ENCODE measurements around the gene POLR1H. TPM values are rescaled to one million over a fixed set of nuclear protein-coding genes. Genes with fewer than 3 reads are reported as not detected.
"Not testable (repeated sequence)": the region's sequence is repeated elsewhere in the genome, so short reads cannot be mapped to it uniquely, and the experiment has no call there.

Gene POLR1H
- total RNA-seq, 1 experiment from 2014 or later, result 42.6 TPM

DNA sequence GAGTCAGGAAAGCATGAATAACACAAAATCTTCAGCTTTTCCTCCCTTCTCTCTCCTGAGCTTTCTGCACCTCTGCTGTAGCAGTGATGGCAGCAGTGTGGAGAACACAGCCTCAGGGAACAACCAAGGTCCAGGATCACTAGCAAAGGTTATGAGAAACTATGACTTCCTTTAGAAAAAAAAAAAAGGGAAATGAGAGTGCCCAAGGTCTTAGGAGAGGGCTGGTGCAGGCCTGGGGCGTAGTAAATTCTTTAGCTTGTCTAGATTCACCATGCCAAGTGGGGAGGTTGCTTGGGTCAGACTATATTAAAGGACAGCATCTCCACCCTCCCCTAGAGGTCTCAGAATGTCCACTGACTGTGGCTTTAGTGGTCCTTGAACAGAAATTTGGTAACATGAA is 40.4 kb upstream of the POLR1H start (continued):
- no peak for TF ChIP-seq FOSL1 (IDR thresholded peaks at IDR 0.05; ENCODE audit: low read depth)

DNA sequence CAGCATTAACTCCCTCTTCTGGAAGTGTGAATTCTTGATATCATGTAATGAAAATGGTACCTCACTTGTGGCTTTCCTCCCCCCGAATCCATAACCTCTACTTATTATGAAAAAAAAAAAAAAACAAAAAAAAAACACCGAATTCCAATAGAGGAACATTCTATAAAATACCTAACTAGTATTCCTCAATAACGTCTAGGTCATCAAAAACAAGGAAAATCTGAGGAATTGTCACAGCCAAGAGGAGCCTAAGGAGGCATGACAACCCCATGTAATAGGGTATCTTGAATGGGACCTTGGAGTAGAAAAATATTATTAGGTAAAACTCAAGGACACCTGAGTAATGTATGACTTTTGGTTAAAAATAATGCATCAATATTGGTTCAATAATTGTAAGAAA is 38.9 kb upstream of the POLR1H start:
- intact Hi-C loops (cut with micrococcal nuclease), result no loop called here
- POLR2A ChIA-PET, result no interaction called here

DNA sequence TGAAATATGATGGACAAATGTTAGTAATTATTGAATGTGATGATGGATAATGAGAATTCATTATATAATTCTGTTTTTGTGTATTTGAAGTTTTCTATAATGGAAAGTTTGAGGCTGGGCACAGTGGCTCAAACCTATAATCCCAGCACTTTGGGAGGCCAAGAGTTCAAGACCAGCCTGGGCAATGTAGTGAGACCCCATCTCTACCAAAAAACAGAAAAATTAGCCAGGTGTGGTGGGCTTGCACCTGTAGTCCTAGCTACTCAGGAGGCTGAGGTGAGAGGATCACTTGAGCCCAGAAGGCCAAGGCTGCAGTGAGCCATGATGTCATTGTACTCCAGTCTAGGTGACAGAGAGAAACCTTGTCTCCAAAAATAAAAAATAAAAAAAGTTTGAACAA is 38.4 kb upstream of the POLR1H start:
- H3K27ac ChIP-seq (ENCODE audit: low read depth, low read length); CTCF ChIA-PET; POLR2A ChIA-PET: not testable (repeated sequence)

More for the DNA sequence above, 38.9 kb upstream of the POLR1H start:
- H3K9me2 ChIP-seq (ENCODE audit: insufficient read depth), result no peaks in the 10 kb centered on the region
- H3K79me2 ChIP-seq (ENCODE audit: insufficient read depth, low read length), result no peaks in the 10 kb centered on the region
- no peak overlapping the region for H3K27ac ChIP-seq (ENCODE audit: low read depth, low read length)
- no peaks in the 10 kb centered on the region for H3K9me3 ChIP-seq (ENCODE audit: control insufficient read depth in 1 of 2, insufficient read depth in 1 of 2, low read depth in 1 of 2, low read length in 2 of 2)
- DNase-seq (ENCODE audit: low read depth, low spot score) (no peak), ATAC-seq (no peak)
- H3K4me2 ChIP-seq (ENCODE audit: low read length), result no peak overlapping the region
- H3K36me3 ChIP-seq (ENCODE audit: control insufficient read depth in 1 of 2, insufficient read depth in 2 of 2, low read length in 2 of 2), result no peaks in the 10 kb centered on the region
- CTCF ChIA-PET, result no interaction called here
- no TSS peak for BruUV-seq (replicated peaks)
- H3K27me3 ChIP-seq (ENCODE audit: insufficient read depth, low read length), result no peaks in the 10 kb centered on the region
- no peak for TF ChIP-seq EGR1 (IDR thresholded peaks at IDR 0.05; ENCODE audit: low read depth)
- no peak for TF ChIP-seq POLR2AphosphoS5 (IDR thresholded peaks at IDR 0.05; ENCODE audit: low read depth, low read length)
- TF ChIP-seq SRF (IDR thresholded peaks at IDR 0.05; ENCODE audit: low read depth), result no peak
- TF ChIP-seq, protein P1, sequence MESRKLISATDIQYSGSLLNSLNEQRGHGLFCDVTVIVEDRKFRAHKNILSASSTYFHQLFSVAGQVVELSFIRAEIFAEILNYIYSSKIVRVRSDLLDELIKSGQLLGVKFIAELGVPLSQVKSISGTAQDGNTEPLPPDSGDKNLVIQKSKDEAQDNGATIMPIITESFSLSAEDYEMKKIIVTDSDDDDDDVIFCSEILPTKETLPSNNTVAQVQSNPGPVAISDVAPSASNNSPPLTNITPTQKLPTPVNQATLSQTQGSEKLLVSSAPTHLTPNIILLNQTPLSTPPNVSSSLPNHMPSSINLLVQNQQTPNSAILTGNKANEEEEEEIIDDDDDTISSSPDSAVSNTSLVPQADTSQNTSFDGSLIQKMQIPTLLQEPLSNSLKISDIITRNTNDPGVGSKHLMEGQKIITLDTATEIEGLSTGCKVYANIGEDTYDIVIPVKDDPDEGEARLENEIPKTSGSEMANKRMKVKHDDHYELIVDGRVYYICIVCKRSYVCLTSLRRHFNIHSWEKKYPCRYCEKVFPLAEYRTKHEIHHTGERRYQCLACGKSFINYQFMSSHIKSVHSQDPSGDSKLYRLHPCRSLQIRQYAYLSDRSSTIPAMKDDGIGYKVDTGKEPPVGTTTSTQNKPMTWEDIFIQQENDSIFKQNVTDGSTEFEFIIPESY (IDR thresholded peaks at IDR 0.05; ENCODE audit: extremely low read depth, insufficient replicate concordance, low read length), result no peak
- no peak overlapping the region for H2AFZ ChIP-seq (ENCODE audit: low read depth, low read length, poor library complexity, severe bottlenecking)
- no peaks in the 10 kb centered on the region for H4K20me1 ChIP-seq (ENCODE audit: insufficient read depth)
- H3K9ac ChIP-seq (ENCODE audit: low read length), result no peak overlapping the region
- RAD21 ChIA-PET (ENCODE audit: low non-redundant PET in 1 of 2, low total read pairs in 2 of 2, uncharacterized antibody in 2 of 2, unreplicated experiment in 2 of 2), result no interaction called here
- H3K4me3 ChIP-seq (replicated peaks in 1 of 2; ENCODE audit: low read depth in 1 of 2, low read length in 2 of 2), result no peak overlapping the region
- H3K4me1 ChIP-seq (ENCODE audit: control insufficient read depth in 1 of 2, insufficient read depth in 2 of 2, low read length in 2 of 2), result peaks cover 0 to 5% of the 10 kb centered on the region in 2 experiments; a peak in 1 of 4 replicates

More for the DNA sequence above, 38.4 kb upstream of the POLR1H start:
- H3K9ac ChIP-seq (ENCODE audit: low read length); H4K20me1 ChIP-seq (ENCODE audit: insufficient read depth); H3K27me3 ChIP-seq (ENCODE audit: insufficient read depth, low read length); H3K36me3 ChIP-seq (ENCODE audit: control insufficient read depth in 1 of 2, insufficient read depth in 2 of 2, low read length in 2 of 2); intact Hi-C loops (cut with micrococcal nuclease); ATAC-seq; H3K9me2 ChIP-seq (ENCODE audit: insufficient read depth); H3K9me3 ChIP-seq (ENCODE audit: control insufficient read depth in 1 of 2, insufficient read depth in 1 of 2, low read depth in 1 of 2, low read length in 2 of 2); H3K4me3 ChIP-seq (replicated peaks in 1 of 2; ENCODE audit: low read depth in 1 of 2, low read length in 2 of 2); BruUV-seq (replicated peaks); H3K4me2 ChIP-seq (ENCODE audit: low read length); DNase-seq (ENCODE audit: low read depth, low spot score); RAD21 ChIA-PET (ENCODE audit: low non-redundant PET in 1 of 2, low total read pairs in 2 of 2, uncharacterized antibody in 2 of 2, unreplicated experiment in 2 of 2); H3K79me2 ChIP-seq (ENCODE audit: insufficient read depth, low read length); H3K4me1 ChIP-seq (ENCODE audit: control insufficient read depth in 1 of 2, insufficient read depth in 2 of 2, low read length in 2 of 2); H2AFZ ChIP-seq (ENCODE audit: low read depth, low read length, poor library complexity, severe bottlenecking): not testable (repeated sequence)

Data from HCT116 (cell line).